SK-N-MC (cell line): ENCODE measurements around the gene DST.
A peak's percentile ranks its signal among the peaks of the same experiment; 100 is the strongest.

Source experiments
- DNase-seq: peaks from one replicate; pipeline ENCODE4 v3.0.0-alpha.2; 2011; ENCODE audit warnings: low read depth, low spot score
- H3K27ac ChIP-seq: fragments of 200-600 bp; sonication (generic); 2 replicates; pipeline ENCODE4 v1.5.1; 2016; ENCODE audit warnings: mixed run types
- H3K36me3 ChIP-seq: fragments of 200-600 bp; sonication (generic); 2 replicates; pipeline ENCODE4 v1.6.1; 2017; ENCODE audit warnings: antibody characterized with exemption, low read length, mixed read lengths; ENCODE audit not compliant: insufficient read depth
- H3K4me3 ChIP-seq: fragments of 200-600 bp; sonication (generic); 2 replicates; pipeline ENCODE4 v1.5.1; 2016
- H3K9ac ChIP-seq: fragments of 200-600 bp; sonication (generic); 2 replicates; pipeline ENCODE4 v1.8.0; 2017; ENCODE audit warnings: mixed run types, mixed read lengths; ENCODE audit not compliant: insufficient read length
- H3K9me3 ChIP-seq: fragments of 200-600 bp; sonication (generic); 2 replicates; pipeline ENCODE4 v1.6.1; 2017; ENCODE audit warnings: low read depth, mild to moderate bottlenecking, antibody characterized with exemption, low read length, moderate library complexity, mixed read lengths
- EZH2 ChIP-seq: fragments of 200-600 bp; sonication (generic); IDR thresholded peaks from one replicate; pipeline ENCODE4 v1.6.1; 2017; ENCODE audit warnings: antibody characterized with exemption
- FOXP2 ChIP-seq: optimal IDR thresholded peaks from 2 replicates; pipeline ENCODE3; 2011; ENCODE audit warnings: mild to moderate bottlenecking, moderate library complexity; ENCODE audit not compliant: insufficient read depth; ENCODE audit errors: extremely low read length, control extremely low read depth
- POLR2AphosphoS5 ChIP-seq: IDR thresholded peaks from 2 replicates; pipeline ENCODE4 v1.6.1; 2012; ENCODE audit warnings: mild to moderate bottlenecking, low read depth, low read length, borderline replicate concordance

Gene DST

DNA sequence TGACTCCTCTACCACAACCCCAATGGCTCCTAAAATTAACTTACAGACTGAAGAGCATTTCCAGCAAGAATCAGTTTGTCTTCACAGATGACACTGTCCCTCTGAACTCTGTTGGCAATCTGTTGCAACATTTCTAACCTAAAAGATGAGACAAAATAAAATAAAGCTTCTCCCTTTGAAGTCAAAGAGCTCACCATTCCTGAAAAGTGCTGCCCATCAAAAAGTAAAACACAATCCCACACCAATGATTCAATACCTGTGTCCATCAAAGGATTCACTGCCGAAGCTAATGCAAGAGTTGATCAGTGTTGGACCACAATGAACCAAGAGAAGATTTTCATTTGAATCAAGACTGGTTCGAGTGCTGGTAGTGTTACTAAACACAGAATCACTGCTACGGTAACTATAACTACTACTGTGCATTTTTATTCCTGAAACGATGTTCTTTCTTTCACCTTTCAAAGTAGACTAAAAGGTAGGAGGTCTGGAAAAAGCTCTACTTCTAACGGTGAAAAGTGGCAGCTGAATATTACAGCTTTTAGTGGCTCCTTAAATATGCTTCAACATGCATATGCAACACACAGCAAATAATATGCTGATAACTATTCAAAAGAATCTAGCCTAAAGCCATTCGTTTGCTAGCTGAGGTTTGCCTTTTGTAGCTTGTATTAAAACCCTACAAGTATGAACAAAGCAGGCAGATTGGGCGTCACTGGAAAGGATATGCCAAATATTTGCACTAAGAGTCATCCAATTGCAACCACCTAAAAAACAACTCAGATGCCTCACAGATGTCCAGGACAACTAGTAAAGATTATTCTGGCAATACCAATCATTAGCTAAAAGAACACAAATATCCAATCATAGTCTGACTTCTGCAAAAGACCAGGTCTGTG is at the start of gene DST:
TSS of gene DST (minus strand) at position 524 of the 896 bp plus-strand sequence.
- H3K9ac ChIP-seq = peak within 1 kb of the TSS; percentile 64
- DNase-seq = peak; percentile 84
- no peaks in the 10 kb centered on the region for H3K9me3 ChIP-seq
- 0 out of 2 replicates have a peak, but pooled peaks cover 3% of the 10 kb centered on the region for H3K36me3 ChIP-seq
- TF ChIP-seq POLR2AphosphoS5 (no peak), EZH2 (no peak), FOXP2 (no peak)
- H3K27ac ChIP-seq = peak within 1 kb of the TSS; percentile 87
- H3K4me3 ChIP-seq = peak within 1 kb of the TSS; percentile 72

DNA sequence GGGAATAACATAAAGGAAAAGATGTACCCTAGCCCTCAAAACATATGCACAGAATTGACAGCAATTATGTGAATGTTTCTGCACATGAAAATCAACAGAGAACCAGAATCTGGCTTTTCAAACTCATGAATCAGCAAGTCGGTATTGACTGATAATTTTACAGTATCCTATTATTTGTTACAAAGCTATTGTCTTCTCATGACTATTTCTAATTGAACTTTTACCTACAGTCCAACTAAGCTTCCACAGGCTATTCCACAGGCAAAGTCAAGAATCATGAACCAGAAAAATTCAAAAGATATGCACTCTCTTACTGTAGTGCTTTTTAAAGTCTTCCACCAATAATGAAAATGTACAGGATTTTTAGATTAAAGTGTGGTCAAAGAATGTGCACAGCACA is 49.1 kb upstream of the DST start:
- no peak for DNase-seq
- Histone ChIP-seq H3K4me3 (no peak overlapping the region; the same call in 1 of the 2 replicates), H3K36me3 (no peaks in the 10 kb centered on the region), H3K9ac (no peak overlapping the region), H3K27ac (0 out of 2 replicates have a peak overlapping the region, but pooled peaks have one; percentile 65), H3K9me3 (no peaks in the 10 kb centered on the region)
- TF ChIP-seq POLR2AphosphoS5 (no peak), FOXP2 (no peak), EZH2 (no peak)

DNA sequence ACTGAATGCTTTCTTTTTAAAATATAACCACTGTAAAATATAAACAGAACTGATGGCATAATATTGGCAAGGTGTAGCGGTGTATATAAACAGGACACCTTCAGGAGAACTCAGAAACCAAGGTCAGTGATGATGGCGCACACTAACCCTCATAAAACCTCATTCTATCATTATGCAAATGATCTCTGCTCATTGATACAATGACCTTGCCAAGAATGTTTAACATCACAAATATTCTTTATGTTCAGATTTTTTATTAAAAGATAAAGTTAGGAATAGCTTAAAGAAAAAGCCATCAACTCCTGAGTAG is 48.6 kb upstream of the DST start:
- Histone ChIP-seq H3K27ac (peak overlapping the region; percentile 65), H3K36me3 (no peaks in the 10 kb centered on the region), H3K9me3 (no peaks in the 10 kb centered on the region), H3K9ac (no peak overlapping the region), H3K4me3 (no peak overlapping the region)
- no peak for TF ChIP-seq FOXP2
- no peak for TF ChIP-seq POLR2AphosphoS5
- no peak for TF ChIP-seq EZH2
- no peak for DNase-seq

DNA sequence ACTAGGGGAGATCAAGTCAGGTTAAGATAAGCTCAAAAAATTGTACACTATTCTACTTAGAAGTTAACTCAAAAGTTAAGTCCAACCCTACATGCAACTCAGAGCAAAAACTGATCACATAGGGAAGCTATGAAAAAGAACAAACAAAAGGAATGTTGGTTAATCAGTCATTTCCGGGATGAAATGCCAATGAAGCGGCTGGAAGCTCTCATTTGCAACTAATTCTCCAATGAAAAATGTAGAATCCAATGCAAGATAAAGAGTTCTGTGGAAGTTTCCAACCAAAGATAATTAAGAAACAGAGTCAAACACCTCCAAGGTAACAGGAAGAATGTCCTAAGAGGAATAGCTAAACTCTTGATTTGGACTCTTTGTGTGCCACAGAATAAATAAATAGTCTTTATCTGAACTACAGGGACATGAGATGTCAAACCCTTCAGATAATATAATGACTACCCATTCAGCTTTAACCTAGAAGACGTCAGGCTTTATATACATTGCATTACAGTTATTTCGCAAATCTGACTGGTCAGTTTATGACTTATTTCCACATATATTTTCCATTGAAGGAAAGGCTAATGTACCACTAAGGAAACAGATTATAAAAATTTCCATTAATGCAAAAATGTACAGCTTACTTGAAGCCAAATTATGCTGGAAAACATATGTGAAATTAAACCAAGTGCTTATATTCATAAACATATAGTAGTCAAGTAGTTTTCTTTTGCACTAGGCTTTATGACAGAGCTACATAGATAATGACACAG is 48.0 kb upstream of the DST start:
- Histone ChIP-seq H3K27ac (peak overlapping the region; percentile 65), H3K9me3 (no peaks in the 10 kb centered on the region), H3K4me3 (no peak overlapping the region), H3K36me3 (no peaks in the 10 kb centered on the region), H3K9ac (no peak overlapping the region)
- TF ChIP-seq FOXP2 = no peak
- TF ChIP-seq POLR2AphosphoS5 = no peak
- TF ChIP-seq EZH2 = no peak
- no peak for DNase-seq

DNA sequence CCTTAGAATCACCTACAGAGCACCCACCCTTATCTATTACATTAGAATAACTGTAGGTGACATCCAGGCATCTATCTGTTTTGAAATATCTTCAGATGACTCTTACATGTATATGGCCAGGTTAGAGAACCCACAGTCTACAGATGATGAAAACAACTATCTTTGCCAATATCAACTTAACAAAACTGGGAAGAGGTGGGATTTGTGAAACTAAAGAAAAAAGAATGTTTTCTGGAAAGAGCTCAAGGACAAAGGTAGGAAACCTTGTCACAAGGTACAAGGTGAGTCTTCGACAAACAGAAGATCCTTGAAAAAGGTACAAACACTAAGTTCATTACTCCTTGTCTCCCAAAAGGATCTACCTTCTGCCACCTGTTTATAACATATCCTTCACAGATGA is 47.0 kb upstream of the DST start:
- Histone ChIP-seq H3K9ac (no peak overlapping the region), H3K36me3 (no peaks in the 10 kb centered on the region), H3K27ac (no peak overlapping the region), H3K9me3 (no peaks in the 10 kb centered on the region), H3K4me3 (no peak overlapping the region)
- TF ChIP-seq POLR2AphosphoS5 (no peak), EZH2 (no peak), FOXP2 (no peak)
- no peak for DNase-seq

DNA sequence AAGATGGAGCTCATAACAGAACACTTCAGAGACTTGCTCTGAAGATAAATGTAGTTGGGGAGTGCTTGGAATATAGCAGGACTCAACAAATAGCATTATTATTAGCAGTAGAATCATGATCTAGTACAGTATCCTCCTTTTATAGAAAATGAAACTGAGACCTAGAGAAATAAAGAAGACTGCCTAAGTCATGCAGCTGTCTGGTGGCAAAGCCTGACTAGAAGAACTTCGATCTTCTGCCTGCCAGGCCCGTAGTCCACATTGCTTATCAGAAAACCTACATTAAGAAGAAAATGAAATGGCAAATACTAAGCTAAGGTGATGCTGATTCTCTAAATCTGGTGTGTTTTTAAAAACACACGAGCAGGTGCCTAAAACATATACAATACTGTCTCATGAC is 46.4 kb upstream of the DST start:
- DNase-seq = no peak
- TF ChIP-seq EZH2 (no peak), FOXP2 (no peak), POLR2AphosphoS5 (no peak)
- H3K9me3 ChIP-seq = no peaks in the 10 kb centered on the region
- H3K36me3 ChIP-seq = no peaks in the 10 kb centered on the region
- H3K27ac ChIP-seq = no peak overlapping the region
- H3K4me3 ChIP-seq = no peak overlapping the region
- no peak overlapping the region for H3K9ac ChIP-seq

DNA sequence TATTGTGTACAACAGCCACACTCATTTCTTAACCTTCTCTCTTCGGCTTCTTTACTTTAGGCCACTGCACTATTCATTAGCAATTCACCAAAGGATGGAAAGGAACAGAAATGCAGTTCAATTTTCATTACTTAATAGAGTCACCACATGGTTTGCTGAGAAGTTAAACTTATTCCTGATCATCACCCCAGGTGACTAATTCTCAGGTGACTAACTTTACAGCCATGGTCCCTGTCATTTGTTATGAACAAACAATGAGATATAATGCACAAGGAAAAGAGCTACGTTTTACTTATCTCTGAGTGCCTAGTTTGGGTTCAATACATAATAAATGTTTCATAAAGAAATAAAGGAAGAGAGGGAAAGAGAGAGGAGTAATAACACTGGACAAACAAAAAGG is 45.8 kb upstream of the DST start:
- Histone ChIP-seq H3K4me3 (no peak overlapping the region), H3K36me3 (no peaks in the 10 kb centered on the region), H3K9ac (no peak overlapping the region), H3K9me3 (no peaks in the 10 kb centered on the region), H3K27ac (no peak overlapping the region)
- no peak for TF ChIP-seq POLR2AphosphoS5
- TF ChIP-seq FOXP2 = no peak
- TF ChIP-seq EZH2 = no peak
- DNase-seq = no peak

DNA sequence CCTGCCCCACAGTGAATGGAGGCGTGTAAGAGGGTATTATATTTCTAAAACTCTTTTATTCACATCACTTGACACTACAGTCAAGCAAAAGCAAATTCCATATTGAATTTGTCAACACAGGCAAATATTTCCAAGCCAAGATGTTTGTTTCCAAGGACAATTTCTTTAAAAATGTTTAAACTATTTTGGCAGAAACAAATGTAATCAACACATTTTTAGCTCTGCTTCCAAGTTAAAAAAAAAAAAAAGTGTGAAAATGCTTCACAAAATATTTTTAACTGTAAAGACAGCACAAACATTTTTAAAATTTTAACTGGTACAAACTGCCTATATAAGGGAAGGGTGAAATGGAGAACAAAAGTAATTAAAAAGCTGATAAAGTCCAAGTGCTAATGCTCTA is 44.9 kb upstream of the DST start:
- no peak overlapping the region for H3K27ac ChIP-seq
- no peak overlapping the region for H3K9ac ChIP-seq
- H3K36me3 ChIP-seq = no peaks in the 10 kb centered on the region
- no peak for DNase-seq
- H3K9me3 ChIP-seq = no peaks in the 10 kb centered on the region
- TF ChIP-seq FOXP2 (no peak), EZH2 (no peak), POLR2AphosphoS5 (no peak)
- H3K4me3 ChIP-seq = no peak overlapping the region

DNA sequence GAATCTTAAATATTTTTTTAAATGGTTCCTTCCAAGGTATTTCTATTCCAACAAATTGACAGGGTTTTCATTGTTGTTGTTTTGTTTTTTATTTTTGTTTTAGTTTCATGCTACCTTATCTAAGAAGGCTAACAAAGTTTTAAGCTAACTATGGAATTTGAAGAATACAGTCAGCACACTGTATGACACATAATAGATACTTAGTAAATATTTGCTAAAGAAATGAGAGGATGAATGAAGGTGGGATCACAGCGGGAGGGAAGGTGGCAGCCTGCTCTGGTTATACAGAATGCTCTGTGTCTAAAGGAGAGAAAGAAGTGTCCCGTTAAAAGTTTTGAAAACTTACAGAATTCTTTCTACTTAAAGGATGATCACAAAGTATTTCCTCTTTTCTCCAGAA is 43.7 kb upstream of the DST start:
- no peak for DNase-seq
- no peak for TF ChIP-seq POLR2AphosphoS5
- no peak for TF ChIP-seq FOXP2
- no peak for TF ChIP-seq EZH2
- no peak overlapping the region for H3K27ac ChIP-seq
- H3K9me3 ChIP-seq = no peaks in the 10 kb centered on the region
- H3K4me3 ChIP-seq = no peak overlapping the region
- H3K36me3 ChIP-seq = no peaks in the 10 kb centered on the region
- no peak overlapping the region for H3K9ac ChIP-seq
